ENCODE measurements around the gene CHST11.
"Not testable (repeated sequence)": the region's sequence is repeated elsewhere in the genome, so short reads cannot be mapped to it uniquely, and the experiment has no call there.

The CHST11 gene

GRCh38 chr12:104560881-104561280 lies 104.1 kb downstream of the CHST11 start:
- TF ChIP-seq POU2F2 (IDR thresholded peaks at IDR 0.05; ENCODE audit: low read depth, low read length) (no peak), SPI1 (IDR thresholded peaks at IDR 0.05; ENCODE audit: low read depth, low read length) (no peak), PAX5 (IDR thresholded peaks at IDR 0.05; ENCODE audit: insufficient read depth, low read length, severe bottlenecking) (no peak)
- no peak for FAIRE-seq

GRCh38 chr12:104562763-104563162 lies 106.0 kb downstream of the CHST11 start:
- no peak for FAIRE-seq
- TF ChIP-seq POU2F2 (IDR thresholded peaks at IDR 0.05; ENCODE audit: low read depth, low read length): no peak
- no peak for TF ChIP-seq SPI1 (IDR thresholded peaks at IDR 0.05; ENCODE audit: low read depth, low read length)
- TF ChIP-seq POLR2AphosphoS5 (IDR thresholded peaks at IDR 0.05; ENCODE audit: low read depth, low read length): no peak
- TF ChIP-seq POLR2A (IDR thresholded peaks at IDR 0.05; ENCODE audit: low read depth, low read length): no peak
- TF ChIP-seq TAF1 (IDR thresholded peaks at IDR 0.05; ENCODE audit: low read depth, low read length): no peak
- TF ChIP-seq PAX5 (IDR thresholded peaks at IDR 0.05; ENCODE audit: insufficient read depth, low read length, severe bottlenecking): no peak
- DNase-seq (ENCODE audit: insufficient read length, low spot score): no peak

More at GRCh38 chr12:104560881-104561280, 104.1 kb downstream of the CHST11 start:
- no peak for DNase-seq (ENCODE audit: insufficient read length, low spot score)

- not testable (repeated sequence) for DNase-seq (ENCODE audit: insufficient read length, low spot score); FAIRE-seq
Observed at GRCh38 chr12:104564662-104565061, 107.9 kb downstream of the CHST11 start.

GRCh38 chr12:104565606-104566243 lies 109.0 kb downstream of the CHST11 start:
- DNase-seq (ENCODE audit: insufficient read length, low spot score) (no peak), FAIRE-seq (no peak)
- TF ChIP-seq TAF1 (IDR thresholded peaks at IDR 0.05; ENCODE audit: low read depth, low read length): no peak
- no peak for TF ChIP-seq POLR2AphosphoS5 (IDR thresholded peaks at IDR 0.05; ENCODE audit: low read depth, low read length)
- TF ChIP-seq POLR2A (IDR thresholded peaks at IDR 0.05; ENCODE audit: low read depth, low read length): no peak
- no peak for TF ChIP-seq SPI1 (IDR thresholded peaks at IDR 0.05; ENCODE audit: low read depth, low read length)
- no peak for TF ChIP-seq PAX5 (IDR thresholded peaks at IDR 0.05; ENCODE audit: insufficient read depth, low read length, severe bottlenecking)
- no peak for TF ChIP-seq POU2F2 (IDR thresholded peaks at IDR 0.05; ENCODE audit: low read depth, low read length)

GRCh38 chr12:104566244-104566993 lies 109.7 kb downstream of the CHST11 start:
- FAIRE-seq: peak; percentile 41

GRCh38 chr12:104567832-104568486 lies 111.2 kb downstream of the CHST11 start:
- no peak for FAIRE-seq
- DNase-seq (ENCODE audit: insufficient read length, low spot score): no peak
- no peak for TF ChIP-seq SPI1 (IDR thresholded peaks at IDR 0.05; ENCODE audit: low read depth, low read length)
- TF ChIP-seq POLR2AphosphoS5 (IDR thresholded peaks at IDR 0.05; ENCODE audit: low read depth, low read length): no peak
- TF ChIP-seq POLR2A (IDR thresholded peaks at IDR 0.05; ENCODE audit: low read depth, low read length): no peak
- TF ChIP-seq TAF1 (IDR thresholded peaks at IDR 0.05; ENCODE audit: low read depth, low read length): no peak
- TF ChIP-seq PAX5 (IDR thresholded peaks at IDR 0.05; ENCODE audit: insufficient read depth, low read length, severe bottlenecking): no peak
- TF ChIP-seq POU2F2 (IDR thresholded peaks at IDR 0.05; ENCODE audit: low read depth, low read length): no peak

More at GRCh38 chr12:104566244-104566993, 109.7 kb downstream of the CHST11 start:
- no peak for DNase-seq (ENCODE audit: insufficient read length, low spot score)
- TF ChIP-seq POLR2A (IDR thresholded peaks at IDR 0.05; ENCODE audit: low read depth, low read length): no peak
- no peak for TF ChIP-seq TAF1 (IDR thresholded peaks at IDR 0.05; ENCODE audit: low read depth, low read length)
- TF ChIP-seq POU2F2 (IDR thresholded peaks at IDR 0.05; ENCODE audit: low read depth, low read length): no peak

GRCh38 chr12:104568487-104568868 lies 111.7 kb downstream of the CHST11 start:
- DNase-seq (ENCODE audit: insufficient read length, low spot score) (no peak), FAIRE-seq (no peak)
- TF ChIP-seq POLR2AphosphoS5 (IDR thresholded peaks at IDR 0.05; ENCODE audit: low read depth, low read length) (no peak), POLR2A (IDR thresholded peaks at IDR 0.05; ENCODE audit: low read depth, low read length) (no peak), PAX5 (IDR thresholded peaks at IDR 0.05; ENCODE audit: insufficient read depth, low read length, severe bottlenecking) (no peak), SPI1 (IDR thresholded peaks at IDR 0.05; ENCODE audit: low read depth, low read length) (no peak), TAF1 (IDR thresholded peaks at IDR 0.05; ENCODE audit: low read depth, low read length) (no peak), POU2F2 (IDR thresholded peaks at IDR 0.05; ENCODE audit: low read depth, low read length) (no peak)

- FAIRE-seq: no peak
Observed at GRCh38 chr12:104568935-104569334, 112.2 kb downstream of the CHST11 start.

GRCh38 chr12:104569346-104570173 lies 112.8 kb downstream of the CHST11 start:
- peak; percentile 95 for FAIRE-seq
- DNase-seq (ENCODE audit: insufficient read length, low spot score): peak; percentile 26
- TF ChIP-seq SPI1 (IDR thresholded peaks at IDR 0.05; ENCODE audit: low read depth, low read length): peak; percentile 45; the same call in 1 of the 2 replicates
- TF ChIP-seq POU2F2 (IDR thresholded peaks at IDR 0.05; ENCODE audit: low read depth, low read length): 0 out of 2 replicates have a peak, but pooled peaks have one; percentile 52
- no peak for TF ChIP-seq POLR2A (IDR thresholded peaks at IDR 0.05; ENCODE audit: low read depth, low read length)

More at GRCh38 chr12:104568935-104569334, 112.2 kb downstream of the CHST11 start:
- TF ChIP-seq SPI1 (IDR thresholded peaks at IDR 0.05; ENCODE audit: low read depth, low read length) (no peak), POU2F2 (IDR thresholded peaks at IDR 0.05; ENCODE audit: low read depth, low read length) (no peak), POLR2AphosphoS5 (IDR thresholded peaks at IDR 0.05; ENCODE audit: low read depth, low read length) (no peak), POLR2A (IDR thresholded peaks at IDR 0.05; ENCODE audit: low read depth, low read length) (no peak), PAX5 (IDR thresholded peaks at IDR 0.05; ENCODE audit: insufficient read depth, low read length, severe bottlenecking) (no peak), TAF1 (IDR thresholded peaks at IDR 0.05; ENCODE audit: low read depth, low read length) (no peak)
- no peak for DNase-seq (ENCODE audit: insufficient read length, low spot score)
